Cardiac atrium fibroblast (primary cell): ENCODE data around the gene NAALADL2. TPM values are rescaled to one million over a fixed set of nuclear protein-coding genes. Genes with fewer than 3 reads are reported as not detected.

Experiments
- total RNA-seq: library from RNA; depleted of rRNA; stranded (reverse); fragments of >200 nt; gene quantifications from 2 replicates; pipeline ENCODE4 v1.2.3, GENCODE V29; 2015

NAALADL2 gene
- total RNA-seq: 3.8 and 4.2 TPM in 2 replicates

DNA sequence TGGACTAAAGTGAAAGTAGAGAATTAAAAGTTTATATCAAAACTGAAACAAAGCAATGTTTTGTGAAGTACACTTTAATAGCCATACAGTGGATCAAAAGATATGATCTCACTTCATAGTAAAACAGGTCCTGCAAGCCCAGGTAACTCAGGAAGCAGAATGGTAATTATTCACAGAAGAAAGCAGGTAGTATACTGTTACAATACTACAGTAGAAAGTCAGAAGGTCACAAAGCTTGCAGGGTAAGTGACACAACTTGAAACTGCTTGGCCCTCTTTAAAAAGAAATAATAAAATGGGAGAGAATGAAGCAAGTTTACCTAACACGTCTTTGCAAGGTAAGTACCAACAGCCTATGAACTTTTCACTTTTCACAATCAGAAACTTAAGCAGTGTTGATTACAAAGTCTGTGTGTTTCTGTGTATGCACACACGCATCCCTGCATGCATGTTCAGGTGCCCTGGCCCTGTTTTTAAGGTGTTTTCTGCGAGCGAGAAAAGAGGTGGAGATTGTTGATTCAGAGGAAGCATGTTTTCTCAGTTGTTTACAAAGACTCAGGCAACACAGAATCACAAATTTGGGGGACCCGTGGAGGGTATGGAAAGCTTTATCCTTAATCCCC is at the start of gene NAALADL2:
TSS of gene NAALADL2 (plus strand) at position 221 of the 622 bp plus-strand sequence.

